Myocyte (in vitro differentiated cells): Measurements from ENCODE around the gene PITPNC1. TPM values are rescaled to one million over a fixed set of nuclear protein-coding genes. Genes with fewer than 3 reads are reported as not detected.
"Not testable (repeated sequence)": the region's sequence is repeated elsewhere in the genome, so short reads cannot be mapped to it uniquely, and the experiment has no call there.

Source experiments
- DNase-seq: peaks from one replicate; pipeline ENCODE4 v3.0.0-alpha.2; 2012; ENCODE audit warnings: low read depth
- total RNA-seq: library from RNA; depleted of rRNA; stranded (reverse); fragments of >200 nt; gene quantifications from 2 replicates; pipeline ENCODE4 v1.2.3, GENCODE V29; 2014

The PITPNC1 gene
- total RNA-seq, 1 donor from 2014 or later: 3.8 TPM

DNA sequence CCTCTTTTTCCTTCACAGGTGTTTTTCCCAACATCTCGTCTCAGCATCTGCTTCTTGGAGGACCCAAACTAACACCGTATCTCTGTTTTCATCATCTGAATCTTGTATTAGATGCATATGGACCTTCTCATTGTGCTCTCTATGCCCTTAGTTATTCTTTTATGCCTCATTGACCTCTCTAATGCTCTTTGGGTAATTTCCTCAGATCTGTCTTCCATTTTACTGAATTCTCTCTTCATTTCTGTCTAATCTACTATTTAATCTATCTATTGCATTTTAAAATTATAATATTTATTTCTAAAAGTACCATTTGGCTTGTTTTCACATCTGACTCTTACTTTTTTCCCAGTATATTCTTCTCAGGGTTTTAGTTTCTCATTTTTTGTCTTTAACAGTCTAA lies 81.1 kb downstream of the PITPNC1 start:
- DNase-seq: no peak

DNA sequence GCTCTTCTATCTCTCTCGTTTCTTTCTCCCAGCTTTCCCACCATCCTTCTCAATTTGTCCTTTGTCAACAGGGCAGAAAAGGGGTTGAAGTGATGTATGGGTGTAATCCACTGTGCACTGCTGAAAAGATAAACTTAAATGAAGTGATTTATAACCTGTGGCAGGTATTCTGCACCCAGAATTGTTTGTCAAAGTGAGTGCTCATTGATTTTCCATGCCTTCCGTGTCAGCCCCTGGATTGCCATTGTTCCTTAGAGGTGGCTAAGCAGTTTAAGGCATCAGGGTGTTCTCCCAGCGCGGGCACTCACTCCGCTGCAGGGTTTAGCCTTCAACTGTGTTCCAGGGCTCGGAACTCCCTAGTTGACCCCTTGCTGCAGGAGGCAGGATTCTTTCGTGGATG lies 82.9 kb downstream of the PITPNC1 start:
- no peak for DNase-seq

DNA sequence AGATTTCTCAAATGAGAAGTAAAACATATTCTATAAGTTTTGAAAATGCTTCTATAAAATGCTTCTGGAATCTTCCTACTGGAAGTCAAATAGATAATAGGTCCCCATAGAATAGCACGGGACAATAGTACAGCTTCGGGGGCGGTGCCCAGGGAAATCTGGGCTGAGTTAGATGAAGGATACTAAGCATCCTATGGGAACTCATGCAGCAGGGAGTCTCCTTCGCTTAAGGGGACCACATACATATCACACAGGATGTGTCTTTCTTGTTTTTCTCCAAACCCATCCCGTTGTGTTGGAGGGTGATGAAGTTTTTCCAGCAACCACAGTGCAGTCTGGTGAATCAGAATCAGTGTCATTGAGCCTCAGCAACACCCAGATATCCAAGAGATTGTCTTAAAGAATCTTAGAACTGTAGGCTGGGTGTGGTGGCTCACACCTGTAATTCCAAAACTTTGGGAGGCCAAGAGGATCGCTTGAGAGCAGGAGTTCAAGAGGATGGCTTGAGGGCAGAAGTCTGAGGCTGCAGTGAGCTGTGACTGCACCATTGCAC lies 84.2 kb downstream of the PITPNC1 start:
- DNase-seq: no peak

DNA sequence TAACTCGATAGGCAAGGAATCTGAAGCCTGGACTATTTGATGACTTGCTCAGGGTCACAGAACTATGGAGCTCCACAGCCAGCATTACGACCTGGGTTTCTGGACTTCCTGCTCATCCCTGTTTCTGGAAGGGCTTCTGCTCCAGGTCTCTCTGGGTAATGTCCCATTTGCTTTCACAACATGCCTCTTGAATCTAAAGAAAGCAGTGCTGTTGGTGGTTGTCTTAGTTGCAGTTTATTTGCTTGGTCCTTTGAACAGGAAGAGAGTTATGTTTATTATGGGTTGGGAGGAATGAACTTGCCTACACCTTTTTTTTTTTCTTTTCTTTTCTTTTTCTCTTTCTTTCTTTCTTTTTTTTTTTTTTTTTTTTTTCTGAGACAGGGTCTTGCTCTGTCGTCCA lies 84.8 kb downstream of the PITPNC1 start:
- DNase-seq: no peak

DNA sequence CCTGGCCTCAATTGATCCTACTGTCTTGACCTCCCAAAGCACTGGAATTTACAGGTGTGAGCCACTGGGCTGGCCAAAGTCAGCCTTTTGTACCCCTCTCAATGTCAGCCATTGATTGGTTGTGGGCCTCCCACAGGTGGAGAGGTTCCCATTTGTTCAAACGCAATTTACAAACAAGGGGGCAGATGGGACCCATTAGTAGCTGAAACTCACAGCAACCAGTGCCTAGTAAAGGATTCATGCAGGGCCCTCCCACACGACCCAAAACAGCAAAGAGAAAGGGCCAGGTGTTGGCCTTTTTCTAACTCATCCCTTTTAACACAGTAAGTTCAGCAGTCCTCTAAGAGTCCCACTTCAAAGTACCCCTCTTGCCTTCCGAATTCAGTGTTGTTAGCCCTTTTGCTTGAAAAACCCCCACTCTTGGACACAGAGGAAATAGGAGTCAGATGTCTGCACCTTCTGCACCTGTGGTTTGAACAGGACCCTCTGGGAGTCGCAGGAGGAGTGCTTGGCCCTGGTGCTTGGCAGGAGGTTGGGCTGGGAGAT lies 89.2 kb downstream of the PITPNC1 start:
- no peak for DNase-seq

DNA sequence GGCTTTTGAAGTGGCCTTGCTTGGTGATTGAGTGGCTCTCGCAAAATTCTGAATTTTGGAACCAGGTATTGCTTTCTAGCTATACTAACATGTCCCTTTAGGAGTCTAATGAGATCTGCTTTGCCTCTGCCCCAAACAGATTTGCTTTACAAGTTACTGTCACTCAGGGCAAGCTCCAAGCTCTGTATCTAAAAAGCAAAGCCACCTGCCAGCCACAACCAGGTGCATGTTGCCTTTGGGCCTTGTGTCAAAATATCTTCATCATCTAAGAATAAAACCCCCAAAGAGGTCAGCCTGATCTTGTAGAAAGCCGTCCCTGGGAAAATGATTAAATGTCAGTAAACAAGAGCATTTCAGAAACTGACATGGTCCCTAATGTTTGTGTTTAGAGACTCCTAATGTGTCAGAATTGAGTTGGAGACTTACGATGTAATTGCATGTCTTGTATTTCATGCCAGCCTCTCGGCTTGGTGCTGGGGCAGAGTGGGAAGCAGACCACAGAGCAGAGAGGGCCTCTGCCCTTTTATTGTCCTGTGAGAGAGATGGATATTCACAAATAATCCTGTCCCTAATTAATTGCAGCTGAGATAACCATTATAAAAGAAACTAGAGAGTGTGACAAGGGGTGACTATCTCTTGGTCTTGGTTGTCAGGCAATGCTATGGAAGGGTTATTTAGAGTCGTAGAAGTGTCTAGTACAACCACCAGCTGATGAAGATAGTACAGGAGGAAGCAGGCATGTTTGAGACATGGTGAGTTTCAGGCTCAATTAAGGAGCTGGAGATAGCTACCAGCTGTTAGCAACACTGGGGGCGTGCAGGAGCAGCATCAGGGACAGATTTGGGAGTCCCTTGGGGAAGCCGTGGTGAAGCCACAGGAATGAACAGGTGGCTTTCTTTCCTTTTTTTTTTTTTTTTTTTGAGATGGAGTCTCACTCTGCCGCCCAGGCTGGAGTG lies 90.7 kb downstream of the PITPNC1 start:
- DNase-seq: peak; percentile 96

DNA sequence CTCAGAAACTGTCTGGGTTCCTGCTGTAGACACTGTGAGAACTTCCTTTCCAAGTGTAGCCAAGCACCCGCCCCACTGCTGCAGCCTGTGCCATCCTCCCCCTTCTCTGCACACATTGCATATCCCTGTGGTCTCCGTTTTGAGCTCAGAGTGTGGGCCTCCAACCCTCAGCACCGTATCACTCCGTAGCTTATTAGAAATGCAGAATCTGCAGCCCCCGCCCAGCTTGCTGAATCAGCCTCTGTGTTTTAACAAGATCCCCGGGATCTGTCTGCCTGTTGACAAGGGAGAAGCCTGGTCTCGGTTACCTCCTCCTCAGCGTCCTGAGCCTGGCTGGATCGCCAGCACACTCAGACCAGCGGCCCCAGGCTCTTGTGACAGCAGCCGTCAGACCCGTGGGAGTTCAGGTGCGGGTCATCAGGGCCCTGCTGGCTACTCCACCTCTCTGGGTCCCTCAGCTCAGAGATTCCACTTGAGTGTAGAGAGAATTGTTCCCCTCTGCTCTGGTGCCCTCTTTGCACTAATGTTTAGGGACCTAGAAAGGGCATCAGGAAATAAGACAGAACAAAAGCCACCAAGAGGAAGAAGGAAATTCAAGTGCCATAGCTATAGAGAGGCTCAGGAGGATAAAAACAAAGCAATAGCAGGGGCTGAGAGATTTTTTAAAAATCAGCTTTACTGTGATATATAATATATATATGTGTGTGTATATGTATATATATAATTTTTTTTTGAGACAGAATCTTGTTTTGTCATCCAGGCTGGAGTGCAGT lies 92.3 kb downstream of the PITPNC1 start:
- peak; percentile 25 for DNase-seq

DNA sequence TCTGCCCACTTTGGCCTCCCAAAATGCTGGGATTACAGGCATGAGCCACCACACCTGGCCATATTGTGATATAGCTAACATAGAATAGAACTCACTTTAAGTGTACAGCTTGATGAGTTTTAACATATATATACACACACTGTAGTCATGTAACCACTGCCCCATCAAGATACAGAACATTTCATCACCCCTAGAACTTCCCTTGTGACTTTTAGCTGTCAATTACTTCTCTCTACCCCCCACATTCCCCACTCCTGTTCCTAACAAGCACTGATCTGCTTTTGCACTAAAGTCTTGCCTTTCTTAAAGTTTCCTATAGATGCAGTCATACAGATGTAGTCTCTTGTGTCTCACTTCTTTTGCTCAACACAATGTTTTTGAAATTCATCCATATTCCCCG lies 93.1 kb downstream of the PITPNC1 start:
- DNase-seq: no peak

DNA sequence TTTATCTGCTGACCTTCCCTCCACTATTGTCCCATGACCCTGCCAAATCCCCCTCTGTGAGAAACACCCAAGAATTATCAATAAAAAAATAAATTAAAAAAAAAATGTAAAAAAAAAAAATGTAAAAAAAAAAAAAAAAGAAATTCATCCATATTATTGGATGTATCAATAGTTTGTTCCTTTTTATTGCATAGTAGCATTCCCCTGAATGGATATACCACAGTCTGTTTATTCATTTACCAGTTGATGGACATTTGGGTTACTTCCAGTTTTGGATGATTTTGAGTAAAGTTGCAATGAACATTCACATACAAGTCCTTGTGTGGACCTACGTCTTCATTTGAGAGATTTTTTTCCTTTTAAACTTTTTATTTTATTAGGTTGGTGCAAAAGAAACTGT lies 94.0 kb downstream of the PITPNC1 start:
- no peak for DNase-seq

DNA sequence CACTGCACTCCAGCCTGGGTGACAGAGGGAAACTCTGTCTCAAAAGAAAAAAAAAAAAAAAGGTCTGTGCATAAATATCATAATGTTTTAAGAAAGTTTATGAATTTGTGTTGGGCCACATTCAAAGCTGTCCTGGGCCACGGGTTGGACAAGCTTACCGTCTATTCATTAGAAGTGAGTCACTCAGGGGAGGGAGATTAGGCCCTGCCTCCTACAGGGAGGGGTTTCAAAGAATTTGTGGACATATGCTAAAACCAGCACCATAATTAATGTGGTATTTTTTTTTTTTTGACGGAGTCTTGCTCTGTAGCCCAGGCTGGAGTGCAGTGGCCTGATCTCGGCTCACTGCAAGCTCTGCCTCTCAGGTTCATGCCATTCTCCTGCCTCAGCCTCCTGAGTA lies 95.5 kb downstream of the PITPNC1 start:
- DNase-seq: not testable (repeated sequence)

DNA sequence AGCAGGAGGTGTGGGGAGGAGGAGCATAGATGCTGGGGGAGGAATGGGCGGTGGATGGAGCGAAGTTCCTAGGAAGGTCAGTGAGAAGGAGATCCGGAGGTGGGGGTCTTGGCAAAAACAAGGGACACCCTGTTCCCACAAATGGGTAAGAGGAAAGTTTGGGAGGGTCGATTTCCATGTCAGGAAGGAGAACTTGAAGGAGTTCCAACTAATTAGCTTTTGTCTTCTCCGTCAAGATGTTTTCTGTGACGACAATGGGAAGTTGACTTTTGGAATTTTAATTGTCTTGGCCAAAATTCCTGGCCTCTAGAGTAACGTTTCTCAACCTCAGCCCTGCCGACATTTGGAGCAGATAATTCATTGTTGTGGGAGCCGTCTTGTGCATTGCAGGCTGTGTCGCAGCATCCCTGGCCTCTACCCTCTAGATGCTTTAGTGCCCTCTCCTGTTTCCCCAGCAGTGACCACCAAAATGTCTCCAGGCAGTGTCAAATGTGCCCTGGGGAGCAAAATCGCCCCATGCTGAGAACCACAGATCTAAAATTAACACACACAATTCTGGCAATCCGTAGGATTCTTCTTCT lies 97.1 kb downstream of the PITPNC1 start:
- peak; percentile 70 for DNase-seq

DNA sequence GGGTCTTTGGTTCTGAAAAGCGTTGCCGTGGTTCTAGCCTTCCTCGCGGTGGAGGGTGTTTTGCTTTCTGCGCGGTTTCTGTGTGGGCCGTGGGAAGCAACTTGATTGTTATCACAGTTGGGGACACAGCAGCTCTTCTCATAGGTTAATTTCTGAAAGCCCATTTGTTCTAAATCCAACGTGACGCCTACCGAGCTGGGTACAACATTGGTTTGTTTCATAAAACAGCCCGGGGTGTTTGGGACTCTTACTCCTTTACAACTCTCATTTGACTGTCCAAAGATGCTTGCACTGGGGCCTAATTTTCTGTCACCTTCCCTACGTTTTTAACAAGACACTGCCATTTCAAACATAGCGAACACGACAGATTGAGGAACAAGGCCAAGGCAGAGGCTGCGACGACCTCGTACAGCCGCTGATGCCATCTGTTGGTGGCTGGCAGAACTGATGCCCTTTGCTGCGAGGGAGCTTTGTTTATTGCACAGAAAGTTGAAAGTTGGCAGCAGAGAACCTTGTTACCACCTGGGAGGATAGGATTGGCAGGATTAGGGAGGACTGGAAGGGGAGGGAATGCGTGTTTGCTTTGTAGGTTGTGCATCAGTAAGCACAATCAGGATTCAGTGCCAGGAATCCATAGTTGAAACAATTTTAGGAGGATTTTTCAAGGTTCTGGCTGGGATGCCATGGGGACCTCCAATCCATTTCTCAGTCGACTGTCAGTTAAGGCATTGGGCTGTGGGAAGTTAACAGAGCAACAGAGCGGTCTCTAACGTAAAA lies 98.3 kb downstream of the PITPNC1 start:
- peak; percentile 81 for DNase-seq

DNA sequence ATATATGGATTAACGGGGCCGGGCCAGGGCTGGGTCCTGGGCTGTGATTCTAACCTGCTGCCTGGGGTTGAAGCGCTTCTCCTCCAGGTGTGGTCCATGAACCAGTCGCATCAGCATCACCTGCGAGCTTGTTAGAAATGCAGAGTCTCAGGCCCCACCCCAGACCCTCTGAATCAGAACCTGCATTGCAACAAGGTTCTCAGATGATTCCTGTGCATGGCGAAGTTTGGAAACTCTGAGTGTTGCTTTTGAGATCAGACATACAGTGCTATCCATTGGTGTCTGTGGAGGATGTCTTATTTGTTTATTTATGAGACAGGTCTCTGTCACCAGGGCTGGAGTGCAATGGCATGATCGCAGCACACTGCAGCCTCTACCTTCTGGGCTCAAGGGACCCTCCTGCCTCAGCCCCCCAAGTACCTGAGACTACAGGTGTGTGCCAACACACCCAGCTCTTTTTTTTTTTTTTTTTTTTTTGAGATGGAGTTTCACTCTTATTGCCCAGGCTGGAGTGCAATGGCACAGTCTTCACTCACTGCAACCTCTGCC lies 99.8 kb downstream of the PITPNC1 start:
- no peak for DNase-seq

DNA sequence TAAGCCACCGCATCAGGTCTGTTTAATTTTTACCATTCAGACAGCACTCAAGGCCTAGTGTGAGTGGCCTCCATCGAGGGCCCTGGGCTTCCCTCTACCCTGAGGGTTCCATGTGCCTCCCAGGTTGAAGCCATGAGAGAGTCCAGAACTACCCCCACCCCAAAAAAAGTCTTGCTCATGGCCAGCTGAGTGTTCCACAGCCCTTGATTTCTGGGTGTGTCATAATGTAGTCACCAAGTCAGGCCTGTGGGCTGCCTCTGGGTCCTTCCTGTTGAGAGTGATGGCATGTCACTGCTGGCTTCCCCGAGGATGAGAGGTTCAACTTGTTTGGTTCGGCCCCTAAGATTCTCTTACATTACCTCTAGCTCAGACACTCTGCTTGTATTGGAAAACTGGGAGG lies 100.6 kb downstream of the PITPNC1 start:
- peak; percentile 45 for DNase-seq

DNA sequence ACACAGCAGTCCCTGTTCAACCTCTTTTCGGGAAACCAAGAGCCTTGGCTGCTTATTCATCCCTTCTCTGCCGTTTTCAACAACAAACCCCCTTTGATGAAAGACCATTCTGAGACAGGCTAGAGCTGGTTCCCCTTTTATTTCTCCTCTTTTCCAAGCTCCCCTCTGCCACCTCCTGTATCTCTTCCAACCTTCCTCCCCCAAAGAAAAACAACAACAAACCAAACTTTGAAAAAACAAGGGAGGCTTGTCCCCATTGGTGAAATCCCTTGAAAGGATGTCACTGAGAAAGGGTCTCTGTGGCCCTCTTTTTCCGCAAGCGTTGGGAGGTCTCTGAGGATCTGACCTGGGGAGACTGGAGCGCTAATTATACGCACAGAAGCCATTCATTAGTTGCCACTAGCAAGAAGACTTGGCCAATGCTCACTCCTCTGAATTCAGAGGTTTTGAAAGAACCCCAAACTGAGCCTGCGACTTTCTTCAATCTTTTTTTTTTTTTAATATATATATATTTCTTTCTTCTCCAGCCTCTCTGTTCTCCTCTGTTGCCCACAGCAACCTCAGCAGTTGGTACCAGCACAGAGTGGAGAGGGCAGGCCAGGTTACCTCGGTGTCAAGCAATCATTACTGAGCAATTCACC lies 101.4 kb downstream of the PITPNC1 start:
- no peak for DNase-seq

DNA sequence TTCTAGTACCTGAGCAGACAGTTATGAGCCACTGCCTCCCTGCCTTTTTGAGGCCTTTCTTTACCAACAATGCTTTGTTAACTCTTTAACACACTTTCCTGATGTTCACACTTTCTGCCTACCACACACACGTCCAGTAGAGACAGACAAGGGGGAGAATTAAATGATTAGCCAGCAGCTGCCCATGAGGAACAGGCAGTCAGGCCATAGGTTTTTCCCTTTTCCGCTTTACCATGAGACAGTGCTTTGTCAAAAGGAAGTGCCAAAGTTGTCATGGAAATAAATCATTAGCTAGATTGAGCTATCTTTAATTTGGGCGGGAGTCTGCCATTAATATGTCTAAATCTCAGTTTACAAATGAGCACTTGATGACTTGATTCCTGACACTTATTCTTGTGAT lies 102.1 kb downstream of the PITPNC1 start:
- DNase-seq: no peak

DNA sequence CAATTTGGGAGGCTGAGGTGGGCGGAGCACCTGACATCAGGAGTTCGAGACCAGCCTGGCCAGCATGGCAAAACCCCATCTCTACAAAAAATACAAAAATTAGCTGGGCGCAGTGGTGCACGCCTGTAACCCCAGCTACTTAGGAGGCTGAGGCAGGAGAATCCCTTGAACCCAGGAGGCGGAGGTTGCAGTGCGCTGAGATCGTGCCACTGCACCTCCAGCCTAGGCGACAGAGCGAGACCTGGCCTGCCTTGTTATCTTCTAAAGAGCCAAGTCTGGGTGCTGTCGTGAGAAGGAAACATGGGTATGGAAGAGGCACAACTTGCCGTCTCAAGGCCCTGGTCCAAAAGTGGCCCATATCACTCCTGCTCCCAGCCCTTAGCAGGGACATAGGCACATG lies 103.9 kb downstream of the PITPNC1 start:
- DNase-seq: not testable (repeated sequence)

DNA sequence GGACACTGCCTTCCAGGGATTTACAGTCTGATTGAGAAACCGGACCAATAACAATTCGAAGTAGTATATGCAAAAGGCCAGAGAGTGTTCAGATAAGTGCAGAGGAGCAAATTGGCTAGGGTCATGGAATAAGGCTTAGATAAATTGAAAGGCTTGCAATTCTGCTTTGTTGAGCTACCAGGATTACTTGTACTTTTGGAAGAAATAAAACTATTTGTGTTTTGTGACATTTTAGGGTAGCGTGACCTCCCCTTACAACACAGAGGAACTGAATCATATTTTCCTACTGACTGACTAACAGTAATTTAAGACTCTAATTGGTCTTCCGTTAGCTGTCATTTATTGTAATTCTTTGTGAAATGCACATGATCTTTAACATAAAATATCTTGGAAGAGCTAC lies 104.7 kb downstream of the PITPNC1 start:
- DNase-seq: peak; percentile 11

DNA sequence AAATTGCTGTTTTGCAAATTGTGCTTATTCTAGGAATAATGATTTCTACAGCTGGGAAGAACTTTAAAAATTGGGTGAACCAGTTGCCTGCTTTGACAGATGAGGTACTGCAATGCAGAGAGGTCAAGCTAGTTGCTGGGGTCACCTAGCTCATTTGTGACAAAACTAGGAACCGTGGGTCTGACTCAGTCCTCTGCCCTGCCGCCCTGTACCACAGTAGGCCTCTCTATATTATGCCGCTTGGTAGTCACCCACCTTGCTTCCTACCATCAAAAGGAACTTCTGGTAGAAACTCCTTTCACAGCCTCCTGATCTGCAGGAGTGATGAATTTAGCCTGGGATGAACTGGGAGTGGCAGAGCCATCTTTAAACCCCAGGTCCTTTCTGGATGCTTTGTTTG lies 105.7 kb downstream of the PITPNC1 start:
- no peak for DNase-seq

DNA sequence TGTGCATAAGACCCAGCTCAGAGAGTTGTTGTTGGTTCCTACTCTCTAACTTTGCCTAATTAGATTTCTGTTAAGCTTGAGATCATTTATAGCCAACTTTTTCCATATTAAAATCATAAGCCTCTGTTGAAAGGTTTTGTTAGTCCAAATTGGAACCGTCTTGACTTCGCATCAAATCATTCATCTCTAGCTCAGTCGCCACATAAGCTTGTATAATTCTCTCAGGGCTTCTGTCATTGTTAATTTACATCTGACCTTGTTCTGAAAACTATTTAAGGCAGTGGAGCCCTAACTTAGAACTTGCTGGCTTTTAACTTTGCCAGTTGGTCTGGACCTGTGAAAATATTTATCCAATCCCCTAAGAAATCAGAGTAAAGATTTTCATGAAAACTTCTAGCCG lies 107.2 kb downstream of the PITPNC1 start:
- no peak for DNase-seq
